ENCODE data around the gene TSPAN18. TPM values are rescaled to one million over a fixed set of nuclear protein-coding genes. Genes with fewer than 3 reads are reported as not detected.

The TSPAN18 gene
- total RNA-seq, 1 donor from 2014 or later, result 31.5 TPM

DNA sequence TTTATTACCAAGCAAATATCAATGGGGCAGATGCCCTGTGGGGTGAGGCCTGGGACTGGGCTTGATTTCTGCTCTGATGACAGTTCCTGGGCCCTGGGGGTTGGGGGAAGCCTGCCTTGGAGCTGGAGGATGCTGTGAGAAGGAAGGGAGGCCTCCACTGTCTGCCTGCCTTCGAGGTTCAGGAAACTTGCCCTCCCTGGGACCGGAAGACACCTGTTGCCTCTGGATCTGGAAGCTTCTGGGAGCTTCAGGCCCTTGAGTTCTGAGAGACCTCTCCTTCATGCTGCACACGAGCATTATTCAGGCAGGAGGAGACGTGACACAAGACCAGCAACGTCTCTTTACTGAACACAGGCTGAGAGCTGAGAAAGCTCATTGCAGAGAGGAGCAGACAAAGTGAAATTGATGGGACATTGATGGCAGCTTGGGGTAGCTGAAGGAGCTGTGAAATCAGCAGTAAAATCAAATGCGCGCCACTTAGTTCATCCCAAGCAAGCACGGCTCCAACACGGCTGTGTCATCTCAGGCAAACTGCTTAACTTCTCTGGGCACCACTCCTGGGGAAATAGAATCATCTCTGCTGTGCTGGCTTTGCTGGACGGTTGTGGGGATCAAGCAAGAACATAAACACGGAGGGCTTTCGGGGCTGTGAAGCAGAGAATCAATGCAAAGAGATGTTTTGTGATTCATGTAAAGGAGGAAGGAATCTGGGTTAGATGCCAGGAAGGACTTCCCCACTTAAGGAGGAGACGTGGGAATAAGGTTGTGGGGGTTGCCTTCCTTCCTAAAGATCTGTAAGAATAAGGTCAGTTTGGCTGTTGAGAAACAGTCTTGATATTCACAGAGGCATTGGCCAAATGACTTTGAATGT lies 159.4 kb downstream of the TSPAN18 start:
- DNase-seq (ENCODE audit: low read depth in 2 of 2), result no peak

- peak; percentile 34 to 54 for DNase-seq (ENCODE audit: low read depth in 2 of 2)
Observed at GRCh38 chr11:44886790-44887140, 160.0 kb downstream of the TSPAN18 start.

- no peak for DNase-seq (ENCODE audit: low read depth in 2 of 2)
Observed at GRCh38 chr11:44887636-44888035, 160.9 kb downstream of the TSPAN18 start.

DNA sequence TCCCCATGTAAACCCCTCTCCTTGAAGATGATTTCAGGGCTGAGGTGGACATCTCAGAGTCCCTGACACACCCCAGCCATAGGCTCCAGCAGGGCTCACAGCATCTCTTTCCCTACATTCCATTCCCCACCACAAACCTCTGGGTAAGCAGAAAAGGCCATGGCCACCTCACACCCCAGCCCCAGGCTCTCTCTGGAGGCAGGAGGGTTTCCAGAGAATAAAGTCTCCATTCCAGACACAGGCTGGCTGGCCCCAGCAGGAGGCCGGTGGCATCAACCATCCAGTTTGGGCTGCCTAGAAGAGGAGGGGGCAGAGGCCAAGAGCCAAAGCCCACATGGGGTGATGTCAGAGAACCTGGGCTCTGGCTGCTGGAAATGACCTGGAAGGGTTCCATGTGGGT lies 162.5 kb downstream of the TSPAN18 start:
- no peak for DNase-seq (ENCODE audit: low read depth in 2 of 2)

GRCh38 chr11:44892843-44893242 lies 166.1 kb downstream of the TSPAN18 start:
- DNase-seq (ENCODE audit: low read depth in 2 of 2), result no peak

GRCh38 chr11:44893308-44893822 lies 166.6 kb downstream of the TSPAN18 start:
- DNase-seq (ENCODE audit: low read depth in 2 of 2), result no peak

DNA sequence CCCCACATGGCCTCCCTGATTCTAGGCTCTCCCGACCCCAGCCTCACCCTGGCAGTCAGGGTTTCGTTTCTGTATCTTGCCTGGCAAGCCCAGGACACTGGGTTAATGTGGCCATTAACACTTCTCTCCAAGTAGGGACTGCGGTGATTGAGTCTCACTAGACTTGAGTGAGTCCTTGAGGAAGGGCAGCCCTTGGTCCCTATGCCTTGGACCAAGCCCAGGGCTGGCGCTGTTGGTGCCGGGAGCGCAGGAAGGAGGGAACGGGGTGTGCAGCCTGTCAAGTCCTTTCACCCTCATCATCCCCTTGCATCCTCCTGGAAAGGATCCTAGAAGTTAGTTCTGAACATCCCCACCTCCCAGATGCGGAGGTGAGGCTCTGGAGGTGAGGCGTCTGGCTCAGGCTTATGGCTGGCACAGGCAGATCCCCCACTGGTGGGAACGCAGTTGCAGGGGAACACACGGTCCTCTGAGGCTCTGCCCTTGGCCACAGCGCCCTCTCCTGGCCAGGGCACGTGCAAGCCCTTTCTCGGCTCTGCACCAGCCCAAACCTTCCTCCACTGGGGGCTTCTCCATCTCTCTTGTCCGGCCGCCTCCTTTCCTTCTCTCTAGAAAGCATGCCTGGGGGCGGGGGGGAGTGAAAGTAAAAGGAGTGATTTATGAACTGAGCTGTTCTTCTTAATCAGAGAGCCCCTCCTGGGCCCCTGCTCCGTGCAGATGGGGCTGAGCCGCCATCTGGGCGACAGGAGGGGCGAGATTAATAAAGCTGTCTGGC lies 167.3 kb downstream of the TSPAN18 start:
- DNase-seq (ENCODE audit: low read depth in 2 of 2), result peak; percentile 73 to 89

DNA sequence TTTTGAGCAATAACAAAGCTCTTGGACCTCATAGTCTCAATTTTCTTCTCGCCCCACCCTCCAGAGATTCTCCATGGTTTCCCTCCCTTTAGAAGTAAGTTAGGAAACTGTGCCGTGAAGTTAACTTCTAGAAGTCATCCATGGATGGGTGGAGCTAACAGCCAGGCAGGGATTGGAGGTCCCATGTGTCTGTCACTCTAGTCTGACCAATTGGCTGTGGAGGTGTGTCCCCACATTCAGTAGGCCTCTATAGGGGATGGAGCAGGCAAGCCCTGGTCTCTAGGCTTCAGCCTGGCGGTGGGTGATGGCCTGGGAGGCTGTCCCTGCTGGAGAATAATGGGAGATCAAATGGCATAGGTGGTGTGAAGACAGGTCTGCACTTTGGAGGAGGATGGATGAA lies 173.2 kb downstream of the TSPAN18 start:
- peak; percentile 82 to 85 for DNase-seq (ENCODE audit: low read depth in 2 of 2)

DNA sequence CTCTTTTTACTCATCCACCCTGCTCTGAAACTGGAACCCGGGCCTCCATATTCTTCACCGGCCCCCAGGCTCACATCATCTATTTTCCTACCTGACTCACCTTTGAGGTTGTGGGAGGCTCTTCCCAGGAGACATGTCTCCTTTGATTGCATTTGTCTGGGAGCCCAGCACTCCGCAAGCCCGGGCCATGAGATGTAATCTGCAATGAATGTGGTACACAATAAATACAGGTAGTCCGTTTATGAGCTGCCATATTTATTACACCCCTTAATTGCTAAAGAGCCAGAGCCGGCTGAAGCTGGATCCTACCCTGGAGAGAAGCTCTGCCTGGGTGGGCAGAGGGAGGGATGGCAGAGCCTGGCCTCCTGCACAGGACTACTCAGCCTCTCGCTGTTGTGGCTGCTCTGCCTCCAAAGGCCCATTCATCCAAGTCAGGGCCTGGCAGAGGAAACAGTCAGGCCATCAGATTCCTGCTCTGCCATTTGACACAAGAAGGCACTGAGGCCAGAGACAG lies 174.4 kb downstream of the TSPAN18 start:
- no peak for DNase-seq (ENCODE audit: low read depth in 2 of 2)

DNA sequence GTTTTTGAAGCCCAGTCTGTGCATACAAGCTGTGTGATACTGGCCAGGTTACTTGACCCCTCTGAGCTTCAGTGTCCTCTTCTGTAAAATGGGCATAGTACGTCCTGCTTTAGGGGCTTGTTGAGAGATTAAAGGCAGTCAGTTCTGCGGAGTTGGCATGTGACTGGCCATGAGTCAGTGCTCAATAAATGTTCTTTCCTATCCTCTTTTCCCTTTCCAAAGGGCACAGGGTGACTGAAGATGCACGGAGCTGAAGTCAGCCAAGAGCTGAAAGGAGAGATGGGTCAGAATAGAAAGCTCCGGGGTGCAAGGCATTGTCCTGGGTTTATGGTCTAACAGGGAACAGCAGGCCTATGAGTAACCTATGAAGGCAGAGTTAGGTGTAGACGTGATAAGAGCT lies 175.0 kb downstream of the TSPAN18 start:
- no peak for DNase-seq (ENCODE audit: low read depth in 2 of 2)

DNA sequence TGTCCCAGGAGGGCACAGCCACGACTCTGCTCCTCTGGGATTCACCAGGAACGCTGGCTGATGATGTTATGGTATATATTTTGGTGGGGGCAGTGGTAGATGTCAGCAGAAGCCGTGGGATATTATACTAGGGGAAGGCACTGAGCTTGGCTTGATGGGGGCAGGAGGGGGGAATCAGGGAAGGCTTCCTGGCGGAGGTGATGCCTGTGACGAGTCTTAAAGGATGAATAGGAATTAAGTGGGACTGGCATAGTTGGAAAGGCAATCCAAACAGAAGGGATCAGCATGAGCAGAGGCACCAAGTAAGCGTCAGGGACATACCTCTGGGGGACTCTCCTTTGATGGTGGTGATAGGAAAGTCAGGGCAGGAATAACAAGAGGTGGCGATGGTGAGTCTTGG lies 176.3 kb downstream of the TSPAN18 start:
- DNase-seq (ENCODE audit: low read depth in 2 of 2), result no peak

GRCh38 chr11:44903518-44903917 lies 176.8 kb downstream of the TSPAN18 start:
- no peak for DNase-seq (ENCODE audit: low read depth in 2 of 2)

- DNase-seq (ENCODE audit: low read depth in 2 of 2), result no peak
Observed at GRCh38 chr11:44904261-44905020, 177.7 kb downstream of the TSPAN18 start.

DNA sequence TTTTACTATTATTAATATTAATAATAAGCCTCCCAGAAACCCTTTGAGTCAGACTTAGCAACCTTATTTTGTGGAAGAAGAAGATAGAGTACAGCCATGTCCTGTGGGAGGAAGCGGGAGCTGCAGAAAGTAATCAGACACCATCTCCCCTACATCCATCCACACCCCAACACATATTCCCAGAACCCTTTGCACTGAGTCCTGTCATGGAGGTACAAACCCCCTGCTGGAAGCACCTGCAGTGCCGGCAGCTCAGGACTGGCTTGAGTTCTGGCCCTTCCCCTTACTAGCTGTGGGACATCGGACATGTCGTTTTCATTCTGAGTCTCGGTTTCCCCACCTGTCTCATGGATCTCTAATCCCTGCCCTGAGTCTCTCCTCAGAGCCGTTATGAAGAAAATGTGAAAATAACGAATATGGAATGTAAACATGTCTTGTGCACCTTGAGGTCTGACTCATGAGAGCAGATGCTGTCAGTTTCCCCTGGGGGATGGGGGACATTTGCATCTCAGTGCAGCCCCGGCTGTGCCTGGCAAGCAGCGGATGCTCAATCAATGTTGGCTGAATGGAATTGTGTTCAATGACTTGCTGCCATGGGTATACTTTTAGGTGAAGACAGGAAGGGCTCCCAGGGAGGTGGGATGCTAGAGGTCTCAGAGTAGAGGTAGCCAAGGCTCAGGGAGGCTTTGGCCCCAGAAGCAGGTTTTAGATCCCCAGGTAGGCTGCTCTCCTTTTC lies 178.5 kb downstream of the TSPAN18 start:
- no peak for DNase-seq (ENCODE audit: low read depth in 2 of 2)

GRCh38 chr11:44906649-44907048 lies 179.9 kb downstream of the TSPAN18 start:
- DNase-seq (ENCODE audit: low read depth in 2 of 2), result no peak

DNA sequence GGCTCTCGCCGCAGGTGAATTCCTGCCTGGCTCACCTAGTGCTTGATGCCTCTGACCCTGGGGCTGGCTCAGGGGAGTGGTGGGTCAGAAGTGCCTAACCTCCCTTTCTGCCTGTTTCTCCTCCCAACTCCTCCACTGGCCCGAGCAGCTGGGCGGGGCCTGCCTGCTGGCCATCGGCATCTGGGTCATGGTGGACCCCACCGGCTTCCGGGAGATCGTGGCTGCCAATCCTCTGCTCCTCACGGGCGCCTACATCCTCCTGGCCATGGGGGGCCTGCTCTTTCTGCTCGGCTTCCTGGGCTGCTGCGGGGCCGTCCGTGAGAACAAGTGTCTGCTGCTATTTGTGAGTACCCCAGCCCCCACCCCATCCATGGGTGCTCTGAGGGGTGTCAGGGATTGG lies 182.8 kb downstream of the TSPAN18 start:
- no peak for DNase-seq (ENCODE audit: low read depth in 2 of 2)

- no peak for DNase-seq (ENCODE audit: low read depth in 2 of 2)
Observed at GRCh38 chr11:44910591-44910990, 183.8 kb downstream of the TSPAN18 start.

DNA sequence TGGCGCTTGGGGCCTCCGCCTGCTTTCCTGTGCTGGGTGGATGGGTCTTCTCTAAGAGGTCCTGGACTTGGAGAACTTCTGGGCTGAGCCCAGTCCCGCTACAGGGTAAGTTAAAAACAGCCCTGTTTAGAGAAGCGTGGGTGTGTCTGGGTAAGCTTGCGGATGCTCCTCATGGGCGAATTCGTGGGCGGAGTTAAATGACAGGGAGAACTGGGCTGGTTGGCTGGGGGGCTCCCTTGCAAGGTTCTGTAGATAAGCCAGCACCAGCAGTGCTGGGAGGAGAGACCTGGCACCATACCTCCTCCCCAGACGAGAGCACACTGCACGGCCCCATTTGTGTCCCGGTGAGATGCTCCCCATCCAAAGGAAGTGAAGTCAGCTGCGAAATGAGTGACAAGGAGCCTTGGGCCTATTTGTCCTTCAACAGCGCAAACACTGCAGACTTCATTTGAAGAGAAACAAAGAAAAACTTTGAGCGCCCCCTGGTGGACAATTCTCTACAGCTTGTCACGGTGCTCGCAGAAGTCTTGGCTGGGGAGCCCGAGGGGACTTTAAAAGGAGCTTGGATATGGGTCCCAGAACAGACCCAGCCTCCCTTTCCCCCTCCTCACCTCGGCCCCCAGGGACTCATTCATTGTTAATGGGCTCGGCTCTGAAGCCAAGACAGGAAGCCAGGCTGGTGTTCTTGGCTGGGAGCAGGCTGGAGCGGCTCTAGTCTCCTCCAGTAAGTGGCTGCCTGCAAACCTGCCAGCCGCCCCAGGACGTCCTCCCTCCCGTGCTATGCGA lies 184.5 kb downstream of the TSPAN18 start:
- DNase-seq (ENCODE audit: low read depth in 2 of 2), result peak; percentile 83 to 84

DNA sequence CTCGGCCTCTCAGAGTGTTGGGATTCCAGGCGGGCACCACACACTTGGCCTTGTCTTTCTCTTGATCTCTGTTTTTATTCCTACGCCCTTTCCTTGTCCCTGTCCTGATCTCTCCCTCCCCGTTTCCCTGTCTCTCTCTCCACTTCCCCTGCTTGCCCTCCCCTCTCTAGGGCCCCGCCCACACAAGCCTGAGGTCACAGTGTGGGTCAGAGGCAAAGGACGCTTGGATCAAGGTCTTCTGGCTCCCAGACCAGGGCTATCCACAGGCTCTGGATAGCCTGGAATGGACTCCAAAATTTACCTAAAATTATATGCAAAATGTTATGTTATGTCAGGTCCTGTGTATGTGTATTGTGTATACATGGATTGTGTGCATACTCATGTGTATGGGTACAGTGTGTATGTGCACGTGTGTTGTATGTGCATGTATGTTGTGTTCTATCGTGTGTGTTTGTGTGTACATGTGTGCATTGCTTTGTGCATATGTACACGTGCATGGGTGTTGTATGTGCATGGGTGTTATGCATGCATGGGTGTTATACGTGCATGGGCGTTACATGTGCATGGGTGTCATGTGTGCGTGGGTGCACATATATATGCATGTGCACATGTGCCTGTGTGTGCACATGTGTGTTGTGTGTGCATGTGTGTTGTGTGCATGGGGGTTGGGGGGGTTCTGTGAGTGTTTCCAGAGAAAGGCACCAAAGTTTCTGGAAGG lies 185.7 kb downstream of the TSPAN18 start:
- DNase-seq (ENCODE audit: low read depth in 2 of 2), result no peak
